ENCODE measurements around the gene SLC25A25. TPM values are rescaled to one million over a fixed set of nuclear protein-coding genes. Genes with fewer than 3 reads are reported as not detected.

SLC25A25 gene
- total and polyA plus RNA-seq, 9 of the 15 experiments (the other 6 are each of a cell fraction or from before 2014, with no cell fraction given), result 0.07 to 35.9 (median 23.2) TPM

DNA sequence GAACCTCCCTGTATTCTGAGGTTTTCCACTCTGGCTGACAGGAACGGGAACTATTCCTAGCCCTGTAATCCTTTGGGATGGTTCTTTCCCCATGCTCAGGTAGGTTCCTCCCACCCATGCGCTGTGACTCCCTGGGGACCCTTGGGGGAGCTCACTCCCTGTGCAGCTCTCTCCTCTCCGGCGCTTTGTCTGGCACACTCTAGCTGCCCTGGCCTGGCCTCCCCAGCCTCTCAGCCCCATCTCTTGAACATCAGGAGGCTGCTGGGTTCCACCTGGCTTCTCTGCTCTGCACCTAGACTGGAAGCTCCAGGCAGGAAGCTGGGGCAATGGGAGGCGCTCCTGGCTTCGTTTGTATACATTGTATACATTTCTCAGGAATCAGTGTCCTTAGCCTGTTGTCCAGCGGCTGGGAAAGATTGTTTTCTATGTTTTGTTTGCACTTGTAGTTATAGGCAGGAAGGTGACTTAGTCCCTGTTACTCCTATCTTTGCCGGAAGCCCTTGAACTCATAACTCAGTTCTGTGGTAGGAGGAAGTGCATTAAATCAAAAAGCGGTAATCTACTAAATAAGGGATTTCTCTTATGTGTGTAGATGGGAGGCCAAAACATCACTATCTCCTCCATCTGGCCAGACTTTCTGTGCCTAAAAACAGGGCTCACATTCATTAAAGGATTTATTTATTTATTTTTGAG, 20.4 kb downstream of the SLC25A25 start:
- POLR2A ChIA-PET, result interaction anchor here (0.5 to 3.2 kb wide), 8 partner anchors 8 to 280 kb away, joined by 3 to 13 read pairs (median 4); no protein-coding TSS in a partner anchor
- Histone ChIP-seq H4K20me1 (replicated peaks; ENCODE audit: control insufficient read depth, insufficient read depth, low read length) (no peaks in the 10 kb centered on the region), H3K4me1 (replicated peaks in 1 of 2; ENCODE audit: control insufficient read depth in 2 of 2, insufficient read depth in 2 of 2, low read length in 2 of 2) (peaks cover 57 to 58% of the 10 kb centered on the region in 2 experiments), H3K27ac (ENCODE audit: extremely low read depth, low read depth, low read length) (peak overlapping the region; percentile 27), H3K9me1 (ENCODE audit: control insufficient read depth, insufficient read depth, low read length) (no peaks in the 10 kb centered on the region), H3K4me3 (no peak overlapping the region), H3K9me3 (replicated peaks; ENCODE audit: control insufficient read depth, insufficient read depth, low read depth, low read length) (no peaks in the 10 kb centered on the region), H3K27me3 (ENCODE audit: control insufficient read depth in 2 of 2, insufficient read depth in 2 of 2, low read length in 2 of 2) (no peaks in the 10 kb centered on the region), H2AFZ (ENCODE audit: low read depth, low read length) (no peak overlapping the region), H3K9ac (ENCODE audit: insufficient read depth in 1 of 2, low read depth in 2 of 2, low read length in 2 of 2) (peak overlapping the region in 1 of 2 experiments; percentile 72; a peak in 2 of 4 replicates), H3K4me2 (ENCODE audit: insufficient read depth, low read length) (peak overlapping the region; percentile 21; the same call in 1 of the 2 replicates), H3K79me2 (ENCODE audit: control insufficient read depth, insufficient read depth, low read length) (peaks cover 95% of the 10 kb centered on the region), H3K36me3 (ENCODE audit: control insufficient read depth, insufficient read depth, low read length) (peaks cover 79% of the 10 kb centered on the region)
- in situ Hi-C loops (cut with MboI) (no loop called here), intact Hi-C loops (cut with micrococcal nuclease) (no loop called here)
- 53% methylated on average over 9 of the region's 9 CpGs for WGBS (ENCODE audit: insufficient coverage, low coverage, missing lambda C conversion rate)
- BruUV-seq (replicated peaks), result no TSS peak
- CTCF ChIA-PET (ENCODE audit: low intra/inter-chr PET ratio), result interaction anchor here (1.1 kb wide), 1 partner anchor 145 kb away, joined by 4 read pairs; no protein-coding TSS in a partner anchor
- FAIRE-seq (no peak), ATAC-seq (peak; percentile 54), DNase-seq (ENCODE audit: extremely low read depth in 1 of 4, low spot score in 3 of 4) (no peak)
- TF ChIP-seq, protein P1, sequence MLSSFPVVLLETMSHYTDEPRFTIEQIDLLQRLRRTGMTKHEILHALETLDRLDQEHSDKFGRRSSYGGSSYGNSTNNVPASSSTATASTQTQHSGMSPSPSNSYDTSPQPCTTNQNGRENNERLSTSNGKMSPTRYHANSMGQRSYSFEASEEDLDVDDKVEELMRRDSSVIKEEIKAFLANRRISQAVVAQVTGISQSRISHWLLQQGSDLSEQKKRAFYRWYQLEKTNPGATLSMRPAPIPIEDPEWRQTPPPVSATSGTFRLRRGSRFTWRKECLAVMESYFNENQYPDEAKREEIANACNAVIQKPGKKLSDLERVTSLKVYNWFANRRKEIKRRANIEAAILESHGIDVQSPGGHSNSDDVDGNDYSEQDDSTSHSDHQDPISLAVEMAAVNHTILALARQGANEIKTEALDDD (IDR thresholded peaks at IDR 0.05), result 0 out of 2 replicates have a peak, but pooled peaks have one; percentile 20
- TF ChIP-seq HMGN3 (IDR thresholded peaks at IDR 0.05; ENCODE audit: borderline replicate concordance, extremely low read depth, insufficient read length, low read depth, low read length) (no peak), SNRNP70 (optimal IDR thresholded peaks at IDR 0.05; ENCODE audit: low read depth, low read length) (no peak), SPI1 (IDR thresholded peaks at IDR 0.05; ENCODE audit: borderline replicate concordance, low read depth, low read length) (peak; percentile 59; the same call in 1 of the 2 replicates), SOX6 (IDR thresholded peaks at IDR 0.05) (no peak), GTF2E2 (tag; IDR thresholded peaks at IDR 0.05) (0 out of 2 replicates have a peak, but pooled peaks have one; percentile 49), IRF2 (CRISPR knock-in tag; IDR thresholded peaks at IDR 0.05) (no peak), MXI1 (IDR thresholded peaks at IDR 0.05; ENCODE audit: low read depth, low read length) (no peak), GABPA (tag; conservative IDR thresholded peaks at IDR 0.05; ENCODE audit: low read depth) (peak; percentile 31; the same call in 1 of the 2 replicates), HNRNPUL1 (IDR thresholded peaks at IDR 0.05; ENCODE audit: low read length) (no peak), RAD21 (CRISPR knock-in tag; conservative IDR thresholded peaks at IDR 0.05 in 1 of 2, IDR thresholded peaks at IDR 0.05 in 1 of 2) (peak in 1 of 2 experiments; percentile 22; a peak in 2 of 4 replicates), ZNF75A (CRISPR knock-in tag; IDR thresholded peaks at IDR 0.05) (no peak), MEIS2 (IDR thresholded peaks at IDR 0.05; ENCODE audit: partially characterized antibody) (peak; percentile 24)
- TF ChIP-seq, protein P2, sequence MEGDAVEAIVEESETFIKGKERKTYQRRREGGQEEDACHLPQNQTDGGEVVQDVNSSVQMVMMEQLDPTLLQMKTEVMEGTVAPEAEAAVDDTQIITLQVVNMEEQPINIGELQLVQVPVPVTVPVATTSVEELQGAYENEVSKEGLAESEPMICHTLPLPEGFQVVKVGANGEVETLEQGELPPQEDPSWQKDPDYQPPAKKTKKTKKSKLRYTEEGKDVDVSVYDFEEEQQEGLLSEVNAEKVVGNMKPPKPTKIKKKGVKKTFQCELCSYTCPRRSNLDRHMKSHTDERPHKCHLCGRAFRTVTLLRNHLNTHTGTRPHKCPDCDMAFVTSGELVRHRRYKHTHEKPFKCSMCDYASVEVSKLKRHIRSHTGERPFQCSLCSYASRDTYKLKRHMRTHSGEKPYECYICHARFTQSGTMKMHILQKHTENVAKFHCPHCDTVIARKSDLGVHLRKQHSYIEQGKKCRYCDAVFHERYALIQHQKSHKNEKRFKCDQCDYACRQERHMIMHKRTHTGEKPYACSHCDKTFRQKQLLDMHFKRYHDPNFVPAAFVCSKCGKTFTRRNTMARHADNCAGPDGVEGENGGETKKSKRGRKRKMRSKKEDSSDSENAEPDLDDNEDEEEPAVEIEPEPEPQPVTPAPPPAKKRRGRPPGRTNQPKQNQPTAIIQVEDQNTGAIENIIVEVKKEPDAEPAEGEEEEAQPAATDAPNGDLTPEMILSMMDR (IDR thresholded peaks at IDR 0.05 in 2 of 3, conservative IDR thresholded peaks at IDR 0.05 in 1 of 3; ENCODE audit: insufficient read depth in 2 of 3, low read depth in 1 of 3, low read length in 3 of 3), result peak in 1 of 3 experiments; percentile 35; a peak in 2 of 6 replicates
